GM12872 (cell line): ENCODE data around the gene PCBP1.

ENCODE experiments used
- CTCF ChIP-seq: IDR thresholded peaks from 3 replicates; pipeline ENCODE4 v1.5.1; 2011; ENCODE audit warnings: low read depth, mild to moderate bottlenecking, low read length, moderate library complexity; ENCODE audit not compliant: insufficient read depth

Gene PCBP1

GRCh38 chr2:70128005-70128404, 40.7 kb downstream of the PCBP1 start:
- no peak for TF ChIP-seq CTCF

GRCh38 chr2:70132244-70133126, 45.2 kb downstream of the PCBP1 start:
- no peak for TF ChIP-seq CTCF

DNA sequence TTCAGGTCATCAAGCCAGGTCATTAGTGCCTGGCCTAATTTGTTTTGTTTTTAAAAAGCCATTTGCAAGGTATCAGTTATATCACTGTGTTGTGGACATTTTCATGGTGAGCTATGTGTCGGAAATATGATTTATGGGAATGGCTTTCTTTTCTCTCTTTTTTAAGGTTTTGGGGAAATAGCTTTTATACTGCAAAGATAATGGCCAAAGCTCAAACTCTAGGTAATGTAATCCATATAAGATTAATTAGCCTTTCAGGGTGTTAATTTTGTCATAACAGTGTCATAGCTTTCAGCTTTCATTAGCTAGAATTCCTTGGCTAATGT, 45.8 kb downstream of the PCBP1 start:
- TF ChIP-seq CTCF, result no peak

GRCh38 chr2:70133491-70134322, 46.4 kb downstream of the PCBP1 start:
- TF ChIP-seq CTCF, result no peak
